A204.1 (cell line): ENCODE results near the gene DDIT4L.
"Not testable (repeated sequence)": the region's sequence is repeated elsewhere in the genome, so short reads cannot be mapped to it uniquely, and the experiment has no call there.

Experiments
- FAIRE-seq: peaks from 2 replicates; lab custom pipeline; 2012; peaks lifted over from hg19 to GRCh38; lab: Jason Lieb, UNC

Gene DDIT4L, protein sequence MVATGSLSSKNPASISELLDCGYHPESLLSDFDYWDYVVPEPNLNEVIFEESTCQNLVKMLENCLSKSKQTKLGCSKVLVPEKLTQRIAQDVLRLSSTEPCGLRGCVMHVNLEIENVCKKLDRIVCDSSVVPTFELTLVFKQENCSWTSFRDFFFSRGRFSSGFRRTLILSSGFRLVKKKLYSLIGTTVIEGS

DNA sequence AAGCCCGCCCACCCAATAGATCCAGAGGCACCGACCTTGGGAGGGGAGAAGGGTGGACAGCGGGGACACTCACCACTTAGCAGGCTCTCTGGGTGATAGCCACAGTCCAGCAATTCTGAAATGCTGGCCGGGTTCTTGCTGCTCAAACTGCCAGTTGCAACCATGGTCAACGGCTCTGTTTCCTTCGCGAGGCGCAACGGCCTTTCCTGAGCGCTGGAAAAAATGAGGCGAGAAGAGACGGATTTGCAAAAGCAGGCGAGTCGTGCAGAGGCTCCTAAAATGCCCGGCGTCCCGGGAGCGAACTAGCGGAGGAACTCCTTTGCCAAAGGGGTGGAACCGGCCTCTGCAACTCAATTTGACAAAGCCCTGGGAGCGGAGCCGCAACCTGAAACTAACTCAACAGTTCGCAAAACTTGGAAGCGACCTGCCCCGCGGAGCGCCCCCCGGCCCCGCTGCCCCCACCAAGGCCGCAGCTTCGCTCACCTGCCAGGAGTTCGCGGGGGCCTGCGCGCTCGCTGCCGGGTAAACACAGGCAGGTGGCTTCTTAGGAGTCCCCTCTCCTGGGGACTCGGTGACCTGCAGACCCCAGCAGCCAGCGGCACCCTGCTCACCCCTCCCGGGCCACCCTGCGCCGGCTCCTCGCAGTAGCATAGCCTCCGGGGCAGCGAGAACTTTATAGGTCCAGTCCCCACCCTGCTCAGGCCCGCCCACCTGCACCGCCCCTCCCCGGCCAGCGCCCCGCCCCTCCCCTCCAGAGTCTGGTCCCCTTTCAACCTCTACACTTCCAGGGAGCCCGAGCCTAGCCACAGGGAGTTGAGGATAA lies at the start of gene DDIT4L:
DDIT4L (minus strand) TSS at position 649 of the 823 bp plus-strand sequence; CDS start at position 164, 485 bp downstream.
- FAIRE-seq: no peak

DNA sequence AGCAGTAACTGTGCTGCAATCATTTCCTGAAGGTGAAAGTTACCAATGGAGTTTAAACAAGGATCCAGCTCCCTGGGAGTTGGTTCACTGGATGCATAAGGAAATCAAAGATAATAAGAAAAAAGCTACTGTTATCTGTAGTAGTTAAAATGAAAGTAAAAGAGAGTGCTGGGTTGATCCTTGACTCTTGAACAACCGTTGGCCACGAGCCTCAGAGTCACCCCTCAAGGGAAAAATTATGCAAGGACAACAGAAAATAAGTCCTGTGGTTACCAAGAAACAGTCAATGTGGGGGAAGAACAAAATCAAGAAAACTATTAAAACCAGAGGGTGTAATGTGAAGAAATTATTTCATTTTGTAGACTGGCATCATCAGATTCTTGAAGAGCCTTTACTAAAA lies 49.7 kb upstream of the DDIT4L start:
- FAIRE-seq: no peak

DNA sequence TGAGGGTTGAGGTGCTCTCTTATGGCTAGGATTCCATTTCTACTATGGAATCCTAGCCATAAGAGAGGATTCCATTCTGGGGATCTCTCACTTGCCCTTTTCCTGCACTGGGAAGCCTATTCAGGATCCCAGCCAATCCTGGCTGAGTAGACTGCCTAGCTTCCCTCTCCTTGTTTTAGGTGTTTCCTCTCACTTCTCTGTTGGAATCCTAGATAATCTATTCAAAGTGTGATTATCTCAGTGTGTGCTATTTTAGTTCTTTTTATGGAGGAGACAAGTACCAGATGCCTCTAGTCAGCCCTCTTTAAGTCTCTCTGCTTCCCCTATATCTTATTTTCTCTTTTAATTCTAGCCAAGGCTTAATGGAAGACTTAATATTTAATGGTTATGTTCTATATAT lies 34.5 kb upstream of the DDIT4L start:
- no peak for FAIRE-seq

DNA sequence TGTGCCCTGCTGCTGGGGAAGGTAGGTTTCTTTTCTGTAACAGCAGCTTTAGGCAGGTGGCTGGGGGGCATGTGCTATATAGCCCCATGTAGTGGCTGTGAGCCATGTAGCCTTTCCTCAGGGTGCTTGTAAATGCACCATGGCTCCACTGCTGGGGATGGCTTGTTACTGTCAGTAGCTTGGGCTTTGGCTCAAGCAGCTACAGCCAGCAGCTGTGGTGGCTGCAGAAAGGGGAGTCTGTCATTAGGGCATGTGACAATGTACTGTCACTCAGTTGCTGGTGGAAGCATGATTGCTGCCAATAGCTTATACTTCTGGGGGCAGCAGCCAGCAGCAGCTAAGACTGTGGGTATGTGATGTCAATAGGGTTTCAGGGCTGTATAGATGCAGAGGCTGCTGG lies 33.9 kb upstream of the DDIT4L start:
- FAIRE-seq: no peak

DNA sequence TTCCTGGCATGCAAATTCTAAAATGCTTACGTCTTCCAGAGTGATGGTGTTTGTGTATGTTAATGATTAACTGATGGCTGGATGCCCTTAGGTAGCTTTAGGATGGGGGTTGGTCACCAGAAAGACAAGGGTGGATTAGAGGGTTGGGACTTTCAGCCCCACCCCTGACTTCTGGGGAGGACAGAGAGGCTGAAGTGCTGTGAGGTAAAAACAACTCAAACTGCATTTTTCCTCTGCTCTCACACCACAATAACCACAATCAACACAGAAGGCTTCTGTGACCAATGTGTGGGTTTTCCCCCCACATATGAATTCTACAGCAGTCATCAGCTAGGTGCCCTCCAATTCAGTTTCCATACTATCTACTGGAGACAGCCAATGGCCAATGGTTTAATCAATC lies 18.7 kb upstream of the DDIT4L start:
- no peak for FAIRE-seq

DNA sequence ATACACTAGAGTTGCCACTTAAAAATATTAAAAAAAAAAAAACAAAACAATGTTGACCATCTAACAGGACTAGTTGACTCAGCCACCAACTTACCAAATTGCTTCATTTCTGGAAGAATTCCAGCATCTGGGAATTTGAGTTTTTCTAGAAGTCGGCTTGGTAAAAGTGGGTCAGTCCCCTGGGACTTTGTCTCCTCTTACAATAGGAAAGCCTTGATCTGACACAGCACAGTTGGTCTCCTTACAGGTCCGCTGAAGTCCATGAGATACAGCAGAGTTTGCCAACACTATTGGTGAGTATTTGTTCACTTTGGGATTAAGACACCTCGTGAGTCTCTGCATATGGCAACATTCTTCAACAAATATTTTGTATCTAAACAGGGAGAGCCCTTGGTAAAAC lies 18.2 kb upstream of the DDIT4L start:
- FAIRE-seq: no peak

DNA sequence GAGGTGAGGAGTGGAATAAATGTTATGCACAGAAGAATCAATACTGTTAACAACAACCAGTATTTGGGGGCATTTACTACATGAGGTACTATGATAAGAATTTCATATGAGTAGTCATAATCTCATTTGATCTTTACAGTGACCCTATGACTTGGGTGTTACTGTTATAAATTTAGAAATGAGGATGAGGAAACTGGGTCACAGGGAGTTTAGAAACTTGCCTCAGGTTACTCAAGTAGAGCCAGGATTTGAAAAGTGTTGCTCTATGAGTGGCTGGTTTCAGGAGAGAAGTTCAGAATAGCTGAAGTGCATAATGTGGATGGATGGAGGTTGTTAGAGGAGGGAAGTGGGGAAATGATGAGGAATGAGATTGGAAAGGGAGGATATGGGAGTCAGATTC lies 16.6 kb upstream of the DDIT4L start:
- FAIRE-seq: no peak

DNA sequence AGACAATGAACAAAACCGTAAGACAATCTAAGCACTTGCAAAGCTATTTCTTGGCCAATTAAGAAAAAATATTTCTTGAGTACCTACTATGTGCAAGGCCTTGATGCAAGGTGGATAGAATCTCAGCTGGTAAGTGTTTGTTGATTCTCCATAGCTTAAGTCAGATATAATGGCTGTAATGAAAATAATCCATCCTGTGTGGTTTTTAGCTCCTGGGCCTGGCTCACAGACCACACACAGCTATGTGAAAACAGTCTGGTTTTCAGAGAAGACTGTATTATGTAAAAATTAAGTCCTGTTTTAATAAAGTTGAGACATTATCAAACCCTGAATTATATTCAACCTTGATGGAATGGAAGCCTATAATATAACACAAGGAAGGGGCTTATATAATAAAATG lies 7.8 kb upstream of the DDIT4L start:
- FAIRE-seq: no peak

DNA sequence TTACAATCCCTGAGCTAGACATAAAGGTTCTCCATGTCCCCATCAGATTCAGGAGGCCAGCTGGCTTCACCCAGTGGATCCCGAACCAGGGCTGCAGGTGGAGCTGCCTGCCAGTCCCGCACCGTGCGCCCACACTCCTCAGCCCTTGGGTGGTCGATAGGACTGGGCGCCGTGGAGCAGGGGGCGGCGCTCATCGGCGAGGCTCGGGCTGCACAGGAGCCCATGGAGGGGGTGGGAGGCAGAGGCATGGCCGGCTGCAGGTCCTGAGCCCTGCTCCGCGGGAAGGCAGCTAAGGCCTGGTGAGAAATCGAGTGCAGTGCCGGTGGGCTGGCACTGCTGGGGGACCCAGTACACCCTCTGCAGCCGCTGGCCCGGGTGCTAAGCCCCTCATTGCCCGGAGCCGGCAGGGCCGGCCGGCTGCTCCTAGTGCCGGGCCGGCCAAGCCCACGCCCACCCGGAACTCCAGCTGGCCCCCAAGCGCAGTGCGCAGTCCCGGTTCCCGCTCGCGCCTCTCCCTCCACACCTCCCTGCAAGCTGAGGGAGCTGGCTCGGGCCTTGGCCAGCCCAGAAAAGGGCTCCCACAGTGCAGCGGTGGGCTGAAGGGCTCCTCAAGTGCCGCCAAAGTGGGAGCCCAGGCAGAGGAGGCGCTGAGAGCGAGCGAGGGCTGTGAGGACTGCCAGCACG lies 6.3 kb upstream of the DDIT4L start:
- not testable (repeated sequence) for FAIRE-seq

DNA sequence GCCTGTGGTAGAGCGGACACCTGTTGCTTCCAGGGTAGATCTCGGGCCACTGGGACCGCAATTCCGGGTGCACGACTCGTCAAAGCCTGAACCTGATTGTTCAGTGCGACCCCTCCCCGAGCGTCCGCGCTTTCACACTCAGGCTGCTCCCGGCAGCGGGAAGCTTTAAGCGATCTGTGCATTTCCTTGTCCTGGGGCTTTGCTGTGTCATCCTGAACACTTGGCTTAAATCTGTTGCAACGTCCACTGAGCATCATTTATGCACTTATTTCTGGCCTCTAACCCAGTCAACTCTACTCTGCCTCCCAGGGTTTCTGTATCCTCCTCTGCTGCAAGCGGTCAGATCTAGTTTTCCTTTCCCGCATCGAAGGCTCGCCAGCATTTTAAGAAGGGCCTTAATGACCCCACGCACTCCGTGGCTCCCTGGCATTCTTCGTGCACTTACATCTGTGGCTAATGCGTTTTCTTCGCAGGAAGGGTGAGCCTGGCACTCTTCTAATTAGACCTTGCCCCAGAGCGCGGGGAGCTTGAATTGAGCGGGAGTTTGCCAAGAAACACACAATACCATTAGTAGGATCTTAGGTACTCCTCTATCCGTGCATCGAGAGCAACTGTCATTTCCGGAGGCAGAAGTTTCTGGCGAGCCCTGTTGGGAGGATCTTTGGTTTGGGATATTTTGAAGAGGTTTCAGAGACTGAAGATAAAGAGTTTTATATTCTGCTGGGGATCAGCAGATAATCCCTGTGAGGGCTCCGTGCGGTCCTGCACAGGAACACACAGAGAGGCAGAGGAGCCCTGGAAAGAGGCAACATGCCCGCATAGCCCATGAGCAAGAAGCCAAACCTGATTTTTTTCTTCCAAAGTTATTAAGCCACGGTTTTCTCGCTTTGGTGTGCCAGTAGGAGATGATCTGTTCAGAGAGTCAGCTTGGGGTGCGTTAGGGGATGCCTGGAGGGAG lies 654 bp upstream of the DDIT4L start:
- FAIRE-seq: no peak

DNA sequence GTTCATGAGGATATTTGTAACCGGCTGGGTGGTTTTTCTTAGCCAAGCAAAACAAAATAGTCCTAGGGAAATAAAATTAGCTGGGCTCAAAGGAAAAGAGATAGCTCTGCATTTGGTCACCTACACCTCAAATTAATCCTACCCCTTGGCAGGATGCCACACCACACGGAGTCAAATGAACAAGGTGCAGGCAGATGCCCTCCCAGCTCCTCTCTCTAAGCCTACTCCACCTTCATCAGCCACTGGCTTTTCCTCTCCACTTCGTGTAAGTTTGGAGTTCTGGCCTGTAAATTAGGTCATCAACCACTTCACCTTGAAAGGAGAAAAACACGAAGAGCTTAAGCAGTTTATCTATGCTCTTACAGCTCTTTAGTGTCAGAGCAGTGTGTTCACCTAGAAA lies 1.4 kb downstream of the DDIT4L start:
- FAIRE-seq: no peak

DNA sequence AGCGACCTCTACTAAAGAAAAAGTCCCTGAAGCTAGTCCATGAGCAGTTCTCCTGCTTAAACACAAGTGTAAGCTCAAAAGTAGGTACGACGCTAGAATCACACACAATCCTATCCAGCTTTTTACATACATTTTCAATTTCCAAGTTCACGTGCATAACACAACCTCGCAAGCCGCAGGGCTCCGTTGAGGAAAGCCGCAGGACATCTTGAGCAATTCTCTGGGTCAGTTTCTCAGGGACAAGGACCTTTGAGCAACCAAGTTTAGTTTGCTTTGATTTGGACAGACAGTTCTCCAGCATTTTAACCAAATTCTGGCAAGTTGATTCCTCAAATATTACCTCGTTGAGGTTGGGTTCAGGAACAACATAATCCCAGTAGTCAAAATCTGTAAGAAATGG lies 2.5 kb downstream of the DDIT4L start:
- FAIRE-seq: no peak

DNA sequence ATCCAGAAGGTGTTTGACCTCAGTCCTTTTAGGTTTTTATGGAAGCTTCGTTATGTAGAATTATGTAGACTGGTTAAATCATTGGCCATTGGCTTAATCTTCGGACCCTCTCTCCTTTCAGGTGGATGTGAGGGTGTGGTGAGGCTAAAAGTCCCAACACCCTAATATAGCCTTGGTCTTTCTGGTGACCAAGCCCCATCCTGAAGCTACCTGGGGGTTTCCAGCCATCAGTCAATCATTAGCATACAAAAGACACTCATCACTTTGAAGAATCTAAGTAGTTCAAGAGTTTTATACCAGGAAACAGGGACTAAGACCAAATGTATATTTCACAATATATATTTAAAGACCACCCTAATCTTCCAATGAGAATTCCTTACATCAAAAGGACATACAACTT lies 5.5 kb downstream of the DDIT4L start:
- FAIRE-seq: no peak

DNA sequence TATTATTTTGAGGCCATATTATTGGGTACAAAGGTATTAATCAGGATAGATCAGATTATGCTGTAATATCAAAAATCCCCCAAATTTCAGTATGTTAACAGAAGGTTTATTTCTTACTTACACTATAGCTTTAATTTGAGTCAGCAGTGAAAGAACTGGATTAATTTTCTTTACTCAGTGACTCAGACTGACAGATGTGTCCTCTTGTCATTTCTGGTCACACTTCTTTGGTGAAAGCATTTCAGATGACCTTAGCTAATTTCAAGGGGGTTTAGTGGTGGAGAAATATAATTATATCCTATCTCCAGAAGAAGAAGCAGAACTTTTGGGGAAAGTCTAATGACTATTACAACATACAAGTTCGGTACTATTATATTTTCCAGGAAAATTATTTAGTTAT lies 12.4 kb downstream of the DDIT4L start:
- no peak for FAIRE-seq

DNA sequence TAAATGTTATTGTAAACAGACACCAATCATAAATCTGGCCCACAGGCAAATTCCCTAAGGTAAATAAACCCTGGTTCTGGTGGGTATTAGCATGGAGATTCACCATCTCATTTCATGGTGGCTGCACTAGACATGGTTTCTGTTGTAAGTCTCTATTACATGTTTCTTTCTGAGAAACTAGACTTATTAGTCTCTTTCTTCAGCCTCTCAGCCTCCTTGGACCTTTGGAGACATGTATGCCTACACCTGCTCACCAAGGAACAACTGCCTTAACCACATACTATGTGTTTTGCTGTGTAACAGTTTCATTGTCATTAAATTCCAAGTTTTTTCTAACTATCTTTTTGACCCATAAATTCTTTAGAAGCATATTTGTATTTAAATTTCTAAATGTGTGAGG lies 13.1 kb downstream of the DDIT4L start:
- no peak for FAIRE-seq

DNA sequence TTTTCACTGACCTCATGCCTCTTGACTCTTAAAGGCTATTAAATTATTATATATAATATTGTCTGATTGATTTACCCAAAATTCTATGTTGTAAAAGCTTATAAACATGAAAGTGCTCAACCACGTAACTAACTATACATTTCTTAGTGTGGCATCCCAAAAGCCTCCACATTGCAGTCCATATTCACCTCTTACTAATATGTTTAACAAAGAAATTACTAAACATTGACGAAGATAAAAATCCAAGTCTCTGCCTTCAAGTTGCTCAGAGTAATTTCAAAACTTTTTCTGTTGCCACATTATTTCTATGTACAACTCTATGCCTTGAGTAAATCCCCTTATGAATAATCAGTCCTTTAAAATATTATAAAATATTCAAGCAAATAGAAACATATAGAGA lies 14.4 kb downstream of the DDIT4L start:
- FAIRE-seq: no peak

DNA sequence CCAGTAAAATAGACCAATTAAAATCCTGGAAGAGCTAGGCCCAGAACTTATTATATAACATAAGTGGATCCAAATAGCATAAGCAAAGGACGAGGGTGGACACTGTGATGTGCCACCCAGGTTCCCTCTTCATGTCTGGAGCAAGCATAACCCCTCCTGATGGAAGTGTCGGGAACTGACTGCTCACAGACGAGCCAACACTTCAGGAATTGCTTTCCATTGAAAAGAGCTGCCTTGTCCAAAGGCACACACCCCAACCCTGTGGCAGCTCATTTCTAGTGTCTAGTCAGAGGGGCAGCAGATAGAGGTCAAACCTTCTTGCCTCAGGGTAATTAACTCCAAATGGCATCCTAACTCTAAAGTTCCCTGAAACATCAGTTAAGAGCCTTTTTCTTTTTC lies 15.3 kb downstream of the DDIT4L start:
- no peak for FAIRE-seq

DNA sequence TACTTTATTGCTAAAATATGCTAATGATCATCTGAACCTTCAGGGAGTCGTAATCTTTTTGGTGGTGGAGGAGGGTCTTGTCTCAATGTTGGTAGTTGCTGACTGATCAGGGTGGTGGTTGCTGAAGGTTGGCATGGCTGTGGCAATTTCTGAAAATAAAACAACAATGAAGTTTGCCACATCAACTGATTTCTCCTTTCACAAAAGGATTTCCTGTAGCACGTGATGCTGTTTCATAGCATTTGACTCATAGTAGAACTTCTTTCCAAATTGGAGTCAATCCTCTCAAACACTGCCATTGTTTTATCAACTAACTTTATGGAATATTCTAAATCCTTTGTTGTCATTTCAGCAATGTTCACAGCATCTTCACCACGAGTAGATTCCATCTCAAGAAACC lies 19.3 kb downstream of the DDIT4L start:
- FAIRE-seq: no peak

DNA sequence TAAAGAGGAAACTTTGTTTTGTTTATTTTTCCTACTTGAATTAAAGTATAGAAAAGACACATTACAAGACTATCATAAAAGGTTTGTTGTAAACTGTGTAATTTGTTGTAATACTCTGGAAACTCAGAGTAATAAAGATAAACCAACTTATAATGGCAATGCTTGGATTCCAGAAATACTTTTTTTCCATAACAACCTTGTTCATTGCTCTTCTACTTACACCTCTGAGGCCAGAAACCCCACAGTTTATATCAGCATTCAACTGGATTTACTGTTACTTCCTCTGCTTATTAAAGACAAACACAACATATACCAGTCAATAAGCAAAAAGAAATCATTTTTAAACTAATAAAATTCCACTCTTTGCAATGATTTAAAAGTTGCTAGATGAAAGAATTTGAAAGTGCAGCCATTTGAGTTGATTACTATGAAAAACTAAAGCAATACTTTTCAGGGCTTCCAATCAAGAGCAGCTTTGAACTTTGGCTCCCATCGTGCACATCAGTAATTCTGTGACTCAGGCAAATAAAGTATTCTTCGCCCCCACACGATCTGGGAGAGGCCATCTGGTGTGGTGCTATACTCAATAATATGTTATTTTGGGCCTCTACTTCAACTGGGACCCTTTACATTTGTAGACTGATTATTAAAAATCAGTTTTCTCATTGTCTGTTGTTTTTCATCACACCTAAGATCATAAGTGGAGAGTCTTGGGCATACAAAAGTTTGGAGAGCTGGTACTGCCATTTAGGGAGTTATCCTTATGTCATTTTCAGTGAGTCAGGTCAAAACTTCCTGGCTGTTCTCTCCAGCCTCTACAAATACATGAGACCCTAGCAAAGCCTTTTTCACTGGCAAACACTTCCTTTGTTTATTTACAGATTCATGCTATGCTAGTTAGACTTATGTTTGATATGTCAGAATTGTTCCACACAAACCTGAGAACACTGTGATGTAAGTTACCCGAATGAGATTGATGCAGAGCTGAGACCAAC lies 20.5 kb downstream of the DDIT4L start:
- FAIRE-seq: no peak

DNA sequence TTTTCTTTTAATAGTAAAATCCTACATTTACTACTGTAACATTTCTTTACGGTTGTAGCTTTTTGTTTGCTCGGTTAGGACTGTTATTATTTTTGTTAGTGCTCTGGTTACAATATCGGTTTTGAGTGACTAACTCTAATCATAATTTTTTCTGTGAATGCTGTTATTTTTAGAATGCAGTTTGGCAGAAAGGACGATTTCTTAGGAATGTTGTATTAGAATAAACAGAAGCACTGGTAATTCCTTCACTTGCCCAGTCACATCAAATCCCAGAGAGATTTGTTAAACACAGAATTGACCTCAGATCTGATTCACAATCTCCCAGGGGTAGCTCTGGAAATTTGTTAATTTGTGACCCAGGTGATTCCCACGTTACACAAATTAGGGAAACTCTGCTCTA lies 21.7 kb downstream of the DDIT4L start:
- FAIRE-seq: no peak
